ENCODE data around the gene PHEX. TPM values are rescaled to one million over a fixed set of nuclear protein-coding genes. Genes with fewer than 3 reads are reported as not detected.
A peak's percentile ranks its signal among the peaks of the same experiment; 100 is the strongest.

The PHEX gene
- total and polyA plus RNA-seq, 4 donors, result 0.55 to 1.2 (median 0.77) TPM

DNA sequence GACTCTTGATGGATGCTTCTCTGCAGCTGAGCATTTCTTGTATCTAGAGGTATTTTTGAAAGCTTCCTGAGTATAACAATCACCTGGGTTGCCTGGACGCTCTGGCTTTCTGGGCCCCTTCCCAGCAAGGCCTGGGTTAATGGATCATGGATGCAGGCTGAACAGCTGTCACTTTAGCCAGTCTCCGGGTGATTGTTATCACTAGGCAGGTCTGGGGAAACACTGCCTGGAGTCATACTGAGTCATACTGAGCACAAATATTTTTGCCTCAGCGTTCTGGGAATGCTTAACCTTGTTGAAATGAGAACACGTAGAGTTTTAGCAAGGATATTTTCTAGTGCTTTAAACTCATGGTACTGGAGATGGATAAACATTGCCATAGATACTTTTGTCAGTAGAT is 102.6 kb downstream of the PHEX start:
- no peak overlapping the region for H3K27ac ChIP-seq (ENCODE audit: low read depth, low read length)

DNA sequence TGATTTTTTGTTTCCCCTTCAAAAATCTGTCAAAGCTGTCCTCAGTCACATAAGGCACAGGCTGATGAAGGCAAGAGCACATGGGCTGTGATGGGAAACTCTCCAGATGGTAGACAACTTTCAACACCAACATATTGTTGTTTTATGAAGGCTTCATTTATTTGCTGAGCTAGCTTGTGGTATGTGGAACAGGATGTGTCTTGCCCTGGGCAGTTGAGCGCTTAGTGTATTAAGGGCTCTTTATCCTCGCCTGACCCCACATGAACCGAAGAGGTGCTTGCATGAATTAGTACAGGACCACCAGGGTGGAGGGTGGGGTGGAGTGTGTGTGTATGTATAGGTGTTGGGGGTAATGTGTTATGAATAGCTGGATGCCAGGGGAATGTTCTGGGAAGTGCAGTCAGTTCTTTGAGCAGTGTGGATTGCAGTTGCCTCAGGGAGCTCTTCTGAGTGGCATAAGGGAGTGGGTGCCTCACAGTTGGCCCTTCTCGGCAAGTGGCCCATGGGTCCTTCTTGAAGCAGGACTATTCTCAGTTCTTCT is 103.1 kb downstream of the PHEX start:
- Histone ChIP-seq H3K27ac (ENCODE audit: low read depth, low read length) (no peak overlapping the region), H3K9me3 (ENCODE audit: control insufficient read depth, insufficient read depth, low read length) (no peaks in the 10 kb centered on the region), H3K27me3 (ENCODE audit: control insufficient read depth, insufficient read depth, low read length) (peaks cover 8% of the 10 kb centered on the region), H3K36me3 (ENCODE audit: control insufficient read depth, insufficient read depth, low read length) (no peaks in the 10 kb centered on the region), H3K4me3 (ENCODE audit: low read depth, low read length) (no peak overlapping the region), H3K4me1 (ENCODE audit: control insufficient read depth, insufficient read depth, low read length) (peaks cover 11% of the 10 kb centered on the region)
- peak in 1 of 6 donors; percentile 69 for DNase-seq (ENCODE audit: low read depth in 4 of 6, low spot score in 6 of 6)
- WGBS (ENCODE audit: insufficient coverage), result 64% methylated on average over 4 of the region's 4 CpGs

More for the DNA sequence above, 102.6 kb downstream of the PHEX start:
- Histone ChIP-seq H3K36me3 (ENCODE audit: control insufficient read depth, insufficient read depth, low read length) (no peaks in the 10 kb centered on the region), H3K9me3 (ENCODE audit: control insufficient read depth, insufficient read depth, low read length) (no peaks in the 10 kb centered on the region), H3K4me1 (ENCODE audit: control insufficient read depth, insufficient read depth, low read length) (peaks cover 11% of the 10 kb centered on the region), H3K27me3 (ENCODE audit: control insufficient read depth, insufficient read depth, low read length) (peaks cover 5% of the 10 kb centered on the region), H3K4me3 (ENCODE audit: low read depth, low read length) (no peak overlapping the region)
- no peak for DNase-seq (ENCODE audit: low read depth in 4 of 6, low spot score in 6 of 6)
- 37% methylated on average over 4 of the region's 4 CpGs for WGBS (ENCODE audit: insufficient coverage)

DNA sequence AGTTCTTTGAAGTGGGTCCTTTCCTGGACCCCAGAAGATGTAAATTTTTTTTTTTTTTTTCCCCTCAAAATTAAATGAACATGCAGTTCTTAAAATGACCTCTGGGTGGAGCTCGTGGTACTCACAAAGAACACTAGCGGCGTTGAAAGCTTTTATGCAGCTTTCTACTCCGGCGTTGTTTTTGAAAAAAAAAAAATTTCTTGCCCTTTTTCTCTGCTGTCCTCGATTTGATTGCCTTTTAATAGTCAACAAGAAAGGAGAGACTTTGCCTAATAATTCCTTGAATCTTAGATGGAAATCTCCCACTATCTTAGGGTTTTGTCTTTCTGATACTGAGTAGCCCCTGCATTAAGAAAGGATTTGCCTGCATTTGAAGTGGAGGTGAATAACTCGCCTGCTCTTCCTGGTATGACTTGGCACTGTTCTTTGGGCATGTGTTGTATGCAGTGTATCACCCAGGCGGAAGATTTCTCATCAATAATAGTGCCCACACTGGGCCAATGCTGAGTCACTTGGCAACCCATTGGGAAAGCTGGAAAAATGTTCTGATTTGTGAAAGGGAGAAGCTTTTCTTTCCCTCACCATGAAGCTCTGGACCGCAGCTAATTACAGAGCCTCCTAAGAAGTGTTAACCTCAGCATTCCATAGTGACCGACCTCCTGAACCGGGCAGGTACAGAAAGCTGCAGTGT is 104.0 kb downstream of the PHEX start:
- Histone ChIP-seq H3K4me3 (ENCODE audit: low read depth, low read length) (no peak overlapping the region), H3K36me3 (ENCODE audit: control insufficient read depth, insufficient read depth, low read length) (no peaks in the 10 kb centered on the region), H3K27ac (ENCODE audit: low read depth, low read length) (no peak overlapping the region), H3K27me3 (ENCODE audit: control insufficient read depth, insufficient read depth, low read length) (peaks cover 8% of the 10 kb centered on the region), H3K4me1 (ENCODE audit: control insufficient read depth, insufficient read depth, low read length) (peaks cover 11% of the 10 kb centered on the region), H3K9me3 (ENCODE audit: control insufficient read depth, insufficient read depth, low read length) (no peaks in the 10 kb centered on the region)
- peak; percentile 26 to 90 (median 46) for DNase-seq (ENCODE audit: low read depth in 4 of 6, low spot score in 6 of 6)
- 38% methylated on average over 3 of the region's 11 CpGs for WGBS (ENCODE audit: insufficient coverage)

DNA sequence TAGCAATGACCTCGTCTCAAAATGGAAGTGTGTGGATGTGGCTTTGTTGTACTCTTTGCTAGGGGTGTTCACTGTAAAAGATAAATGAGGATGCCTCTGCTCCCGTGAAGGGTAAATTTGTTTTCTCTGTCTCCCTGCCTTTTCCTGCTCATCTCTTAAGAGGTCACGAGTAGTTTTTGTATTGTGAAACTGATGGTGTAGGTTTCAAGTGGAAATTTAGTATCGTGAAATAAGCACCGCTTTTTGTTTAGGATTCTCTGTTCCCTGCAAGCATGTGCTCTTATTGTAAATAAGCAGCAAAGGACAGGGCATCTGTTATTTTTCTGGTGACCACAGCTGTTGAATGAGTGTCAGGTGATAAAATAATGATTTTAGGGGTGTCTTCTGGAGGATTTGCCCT is 104.6 kb downstream of the PHEX start:
- Histone ChIP-seq H3K9me3 (ENCODE audit: control insufficient read depth, insufficient read depth, low read length) (no peaks in the 10 kb centered on the region), H3K27ac (ENCODE audit: low read depth, low read length) (no peak overlapping the region), H3K27me3 (ENCODE audit: control insufficient read depth, insufficient read depth, low read length) (peaks cover 8% of the 10 kb centered on the region), H3K4me3 (ENCODE audit: low read depth, low read length) (no peak overlapping the region), H3K4me1 (ENCODE audit: control insufficient read depth, insufficient read depth, low read length) (peaks cover 11% of the 10 kb centered on the region), H3K36me3 (ENCODE audit: control insufficient read depth, insufficient read depth, low read length) (no peaks in the 10 kb centered on the region)
- 50% methylated on average over 3 of the region's 5 CpGs for WGBS (ENCODE audit: insufficient coverage)
- DNase-seq (ENCODE audit: low read depth in 4 of 6, low spot score in 6 of 6), result no peak

DNA sequence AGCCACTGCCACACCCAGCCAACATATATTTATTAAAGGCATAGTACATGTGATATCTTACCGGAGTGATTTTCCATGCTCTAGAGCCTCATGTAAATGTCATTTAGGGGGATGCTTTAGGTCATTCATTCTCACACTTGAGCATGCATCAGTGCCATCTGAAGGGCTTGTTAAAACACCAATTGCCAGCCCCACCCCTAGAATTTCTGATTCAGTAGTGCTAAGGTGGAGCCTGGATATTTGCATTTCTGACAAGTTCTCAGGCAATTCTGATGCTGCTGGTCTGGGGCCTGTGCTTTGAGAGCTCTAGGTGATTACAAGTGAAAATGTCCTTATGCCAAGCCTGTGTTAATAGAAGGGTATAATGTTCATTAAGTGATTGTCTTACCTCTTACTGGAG is 107.7 kb downstream of the PHEX start:
- Histone ChIP-seq H3K4me1 (ENCODE audit: control insufficient read depth, insufficient read depth, low read length) (peaks cover 8% of the 10 kb centered on the region), H3K4me3 (ENCODE audit: low read depth, low read length) (no peak overlapping the region), H3K36me3 (ENCODE audit: control insufficient read depth, insufficient read depth, low read length) (no peaks in the 10 kb centered on the region), H3K27me3 (ENCODE audit: control insufficient read depth, insufficient read depth, low read length) (peaks cover 11% of the 10 kb centered on the region), H3K27ac (ENCODE audit: low read depth, low read length) (no peak overlapping the region), H3K9me3 (ENCODE audit: control insufficient read depth, insufficient read depth, low read length) (no peaks in the 10 kb centered on the region)
- DNase-seq (ENCODE audit: low read depth in 4 of 6, low spot score in 6 of 6), result no peak
- WGBS (ENCODE audit: insufficient coverage), result no CpG with 5 or more reads among the region's 1 CpG

DNA sequence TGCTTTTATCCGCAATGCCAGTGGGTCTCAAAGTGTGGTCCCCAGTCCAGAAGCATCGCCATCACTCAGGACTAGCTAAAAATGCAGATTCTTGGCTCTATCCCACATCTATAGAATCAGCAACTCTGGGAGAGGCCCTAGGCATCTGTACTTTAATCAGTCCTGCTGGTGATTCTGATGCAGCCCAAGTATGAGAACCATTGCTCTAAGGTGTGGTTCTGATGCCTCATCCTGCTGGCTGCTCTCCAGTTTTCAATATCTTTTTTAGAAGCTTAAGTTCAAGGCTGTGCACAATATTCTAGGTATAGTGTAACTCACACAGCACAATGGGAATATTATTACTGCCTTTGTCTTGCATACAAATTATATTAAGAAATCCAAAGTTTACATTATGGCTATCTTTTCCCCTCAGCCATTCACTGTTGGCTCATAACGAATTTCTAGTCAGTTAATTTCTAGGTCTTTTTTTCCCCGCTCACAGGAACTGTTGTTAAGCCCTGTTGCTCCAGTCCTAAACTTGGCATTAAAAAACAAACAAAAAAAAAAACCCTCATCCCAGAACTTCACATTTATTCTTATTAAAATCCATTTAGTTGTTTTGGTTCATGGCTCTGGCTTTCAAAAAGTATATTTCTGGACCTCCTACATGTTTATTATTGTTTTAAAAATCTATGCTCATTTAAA is 109.1 kb downstream of the PHEX start:
- Histone ChIP-seq H3K36me3 (ENCODE audit: control insufficient read depth, insufficient read depth, low read length) (no peaks in the 10 kb centered on the region), H3K9me3 (ENCODE audit: control insufficient read depth, insufficient read depth, low read length) (no peaks in the 10 kb centered on the region), H3K27me3 (ENCODE audit: control insufficient read depth, insufficient read depth, low read length) (peaks cover 13% of the 10 kb centered on the region), H3K27ac (ENCODE audit: low read depth, low read length) (no peak overlapping the region), H3K4me3 (ENCODE audit: low read depth, low read length) (no peak overlapping the region), H3K4me1 (ENCODE audit: control insufficient read depth, insufficient read depth, low read length) (peaks cover 8% of the 10 kb centered on the region)
- no peak for DNase-seq (ENCODE audit: low read depth in 4 of 6, low spot score in 6 of 6)
- WGBS (ENCODE audit: insufficient coverage), result 71% methylated on average over 3 of the region's 4 CpGs

- H3K27me3 ChIP-seq (ENCODE audit: control insufficient read depth, insufficient read depth, low read length), result peaks cover 5% of the 10 kb centered on the region
Observed at GRCh38 chrX:22147214-22147613, 115.1 kb downstream of the PHEX start.

DNA sequence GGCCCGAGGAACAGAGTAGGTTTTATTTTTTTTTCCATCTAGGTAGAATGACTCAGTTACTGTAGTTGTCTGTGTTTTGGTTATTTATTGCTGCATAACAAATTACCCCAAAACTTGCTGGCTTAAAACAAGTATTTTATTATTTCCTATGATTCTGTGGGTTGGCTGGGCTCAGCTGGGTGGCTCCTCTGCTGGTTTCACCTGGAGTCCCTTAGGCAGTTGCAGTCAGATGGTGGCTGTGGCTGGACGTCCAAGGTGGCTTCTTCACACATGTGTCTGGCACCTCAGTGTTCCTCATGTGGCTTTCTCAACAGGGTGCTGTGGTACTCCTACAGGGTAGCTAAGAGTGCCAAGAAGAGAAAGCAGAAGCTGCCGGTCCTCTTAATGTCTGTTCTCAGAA is 115.8 kb downstream of the PHEX start:
- Histone ChIP-seq H3K4me1 (ENCODE audit: control insufficient read depth, insufficient read depth, low read length) (no peaks in the 10 kb centered on the region), H3K27me3 (ENCODE audit: control insufficient read depth, insufficient read depth, low read length) (peaks cover 5% of the 10 kb centered on the region), H3K9me3 (ENCODE audit: control insufficient read depth, insufficient read depth, low read length) (no peaks in the 10 kb centered on the region), H3K36me3 (ENCODE audit: control insufficient read depth, insufficient read depth, low read length) (no peaks in the 10 kb centered on the region), H3K4me3 (ENCODE audit: low read depth, low read length) (no peak overlapping the region), H3K27ac (ENCODE audit: low read depth, low read length) (no peak overlapping the region)
- WGBS (ENCODE audit: insufficient coverage), result 73% methylated on average over 1 of the region's 3 CpGs
- DNase-seq (ENCODE audit: low read depth in 4 of 6, low spot score in 6 of 6), result no peak

More at GRCh38 chrX:22147214-22147613, 115.1 kb downstream of the PHEX start:
- no peak overlapping the region for H3K4me3 ChIP-seq (ENCODE audit: low read depth, low read length)
- DNase-seq (ENCODE audit: low read depth in 4 of 6, low spot score in 6 of 6), result no peak
- no peaks in the 10 kb centered on the region for H3K36me3 ChIP-seq (ENCODE audit: control insufficient read depth, insufficient read depth, low read length)
- H3K4me1 ChIP-seq (ENCODE audit: control insufficient read depth, insufficient read depth, low read length), result no peaks in the 10 kb centered on the region
- H3K27ac ChIP-seq (ENCODE audit: low read depth, low read length), result no peak overlapping the region
- H3K9me3 ChIP-seq (ENCODE audit: control insufficient read depth, insufficient read depth, low read length), result no peaks in the 10 kb centered on the region
- WGBS (ENCODE audit: insufficient coverage), result no CpG with 5 or more reads among the region's 1 CpG

- Histone ChIP-seq H3K9me3 (ENCODE audit: control insufficient read depth, insufficient read depth, low read length) (no peaks in the 10 kb centered on the region), H3K27ac (ENCODE audit: low read depth, low read length) (no peak overlapping the region)
- no CpG with 5 or more reads among the region's 2 CpGs for WGBS (ENCODE audit: insufficient coverage)
Observed at GRCh38 chrX:22148565-22148964, 116.4 kb downstream of the PHEX start.

DNA sequence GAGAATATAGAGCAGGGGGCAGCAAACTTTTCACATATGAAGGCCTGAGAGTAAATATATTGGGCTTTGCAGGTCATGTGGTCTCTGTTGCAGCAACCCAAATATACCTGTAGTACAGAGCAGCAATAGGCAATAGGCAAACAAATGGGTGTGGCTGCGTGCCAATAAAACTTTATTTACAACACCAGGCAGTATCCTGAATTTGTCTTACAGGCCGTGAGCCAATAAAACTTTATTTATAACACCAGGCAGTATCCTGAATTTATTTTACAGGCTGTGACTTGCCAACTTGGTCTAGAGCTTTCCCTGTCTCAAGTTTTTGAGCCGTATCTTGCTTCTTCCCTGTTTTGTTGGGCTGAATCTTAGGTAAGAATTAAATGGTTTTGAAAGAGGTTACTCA is 118.2 kb downstream of the PHEX start:
- H3K9me3 ChIP-seq (ENCODE audit: control insufficient read depth, insufficient read depth, low read length), result no peaks in the 10 kb centered on the region
- H3K27me3 ChIP-seq (ENCODE audit: control insufficient read depth, insufficient read depth, low read length), result no peaks in the 10 kb centered on the region
- no peaks in the 10 kb centered on the region for H3K4me1 ChIP-seq (ENCODE audit: control insufficient read depth, insufficient read depth, low read length)
- no peak overlapping the region for H3K27ac ChIP-seq (ENCODE audit: low read depth, low read length)
- no peak overlapping the region for H3K4me3 ChIP-seq (ENCODE audit: low read depth, low read length)
- no peak for DNase-seq (ENCODE audit: low read depth in 4 of 6, low spot score in 6 of 6)
- no peaks in the 10 kb centered on the region for H3K36me3 ChIP-seq (ENCODE audit: control insufficient read depth, insufficient read depth, low read length)
- 47% methylated on average over 2 of the region's 3 CpGs for WGBS (ENCODE audit: insufficient coverage)

More at GRCh38 chrX:22148565-22148964, 116.4 kb downstream of the PHEX start:
- Histone ChIP-seq H3K4me1 (ENCODE audit: control insufficient read depth, insufficient read depth, low read length) (no peaks in the 10 kb centered on the region), H3K27me3 (ENCODE audit: control insufficient read depth, insufficient read depth, low read length) (peaks cover 2% of the 10 kb centered on the region), H3K36me3 (ENCODE audit: control insufficient read depth, insufficient read depth, low read length) (no peaks in the 10 kb centered on the region), H3K4me3 (ENCODE audit: low read depth, low read length) (no peak overlapping the region)
- no peak for DNase-seq (ENCODE audit: low read depth in 4 of 6, low spot score in 6 of 6)

All from spinal cord (tissue), 10 donors.